A549 (cell line): ENCODE results near the gene TBC1D8. TPM values are rescaled to one million over a fixed set of nuclear protein-coding genes. Genes with fewer than 3 reads are reported as not detected.

Source experiments
- ATAC-seq, 2 experiments: fragments of 200-7000 bp in 1 of 2; fragments of >200 bp in 1 of 2; cut with Nextera tagmentation in 1 of 2; cut with Tn5 transposase in 1 of 2; 3 replicates each; pipeline versions ENCODE4 v1.8.0 to v1.9.1; 2018 to 2020; ENCODE audit warnings: mild to moderate bottlenecking in 1 of 2, moderate library complexity in 1 of 2
- CTCF ChIA-PET: fragments of 300-600 bp; sonication (Branson Sonifier 250); formaldehyde crosslinking; extraction: SDS; loops from one replicate; lab custom pipeline; 2021; ENCODE audit warnings: antibody characterized with exemption, inconsistent platforms; lab: Yijun Ruan, JAX
- POLR2A ChIA-PET: fragments of 350-600 bp; formaldehyde crosslinking; extraction: SDS; loops from one replicate; lab custom pipeline; 2021; ENCODE audit warnings: antibody characterized with exemption, inconsistent platforms; lab: Yijun Ruan, JAX
- DNase-seq, 2 experiments: peaks; one replicate each; pipeline versions ENCODE4 v3.0.0 to v3.0.0-alpha.2; 2011 to 2016; ENCODE audit warnings: low read depth in 1 of 2, low spot score in 1 of 2
- FAIRE-seq: peaks from 2 replicates; lab custom pipeline; 2011; peaks lifted over from hg19 to GRCh38; lab: Jason Lieb, UNC
- H3K27ac ChIP-seq, 2 experiments: fragments of >200 bp; sonication (Bioruptor Twin); formaldehyde crosslinking; 3 replicates each; pipeline ENCODE4 v1.5.1; 2016 to 2017
- H3K4me1 ChIP-seq: fragments of >200 bp; sonication (Bioruptor Twin); formaldehyde crosslinking; 3 replicates; pipeline ENCODE4 v1.6.1; 2016
- H3K4me2 ChIP-seq: fragments of >200 bp; sonication (Bioruptor Twin); formaldehyde crosslinking; 3 replicates; pipeline ENCODE4 v1.6.1; 2016
- H3K4me3 ChIP-seq: fragments of >200 bp; sonication (Bioruptor Twin); formaldehyde crosslinking; 3 replicates; pipeline ENCODE4 v1.5.1; 2016
- H3K9me3 ChIP-seq: fragments of >200 bp; sonication (Bioruptor Twin); formaldehyde crosslinking; 3 replicates; pipeline ENCODE4 v1.6.1; 2016
- BHLHE40 ChIP-seq: IDR thresholded peaks from 2 replicates; pipeline ENCODE4 v1.6.1; 2012; ENCODE audit warnings: low read depth, low read length, inconsistent platforms
- ESRRA ChIP-seq: fragments of 150-350 bp; IDR thresholded peaks from 2 replicates; pipeline ENCODE4 v1.6.1; 2014; ENCODE audit warnings: mild to moderate bottlenecking, low read length, borderline replicate concordance
- JUN ChIP-seq, 2 experiments: fragments of >200 bp; sonication (Bioruptor Twin); formaldehyde crosslinking; IDR thresholded peaks; 2 replicates in 1 of 2; 3 replicates in 1 of 2; pipeline ENCODE4 v1.6.1; 2016 to 2017
- JUNB ChIP-seq: fragments of >200 bp; sonication (Bioruptor Twin); formaldehyde crosslinking; IDR thresholded peaks from 2 replicates; pipeline ENCODE4 v1.6.1; 2016
- NPAS2 ChIP-seq: fragments of 250-450 bp; sonication (Bioruptor Pico); IDR thresholded peaks from 2 replicates; pipeline ENCODE4 v1.8.0; 2022; ENCODE audit warnings: mild to moderate bottlenecking, moderate library complexity, borderline replicate concordance
- NR3C1 ChIP-seq: fragments of >200 bp; sonication (Bioruptor Twin); formaldehyde crosslinking; IDR thresholded peaks from 3 replicates; pipeline ENCODE4 v1.6.1; 2017
- POLR2A ChIP-seq: IDR thresholded peaks from 2 replicates; pipeline ENCODE4 v1.6.1; 2012; ENCODE audit warnings: mild to moderate bottlenecking, low read length
- POLR2AphosphoS2 ChIP-seq: conservative IDR thresholded peaks from 2 replicates; pipeline ENCODE4 v1.6.1; 2012; ENCODE audit warnings: low read length, improper control_type of control experiment, inconsistent platforms
- RCOR1 ChIP-seq: fragments of 150-350 bp; IDR thresholded peaks from 2 replicates; pipeline ENCODE4 v1.6.1; 2014; ENCODE audit warnings: antibody characterized with exemption, low read length, low read depth
- RFX5 ChIP-seq: fragments of 450-650 bp; IDR thresholded peaks from 2 replicates; pipeline ENCODE4 v1.7.1; 2014; ENCODE audit warnings: antibody characterized with exemption, mild to moderate bottlenecking, moderate library complexity
- RNF2 ChIP-seq: fragments of 200-600 bp; sonication (generic); IDR thresholded peaks from 2 replicates; pipeline ENCODE4 v1.6.1; 2016; ENCODE audit warnings: low read depth, mild to moderate bottlenecking, antibody characterized with exemption, moderate library complexity, borderline replicate concordance
- SREBF2 ChIP-seq: fragments of 450-650 bp; IDR thresholded peaks from 2 replicates; pipeline ENCODE4 v1.6.1; 2014; ENCODE audit warnings: mild to moderate bottlenecking, moderate library complexity
- TFCP2L1 ChIP-seq: fragments of 250-450 bp; sonication (Bioruptor Pico); IDR thresholded peaks from 2 replicates; pipeline ENCODE4 v1.5.0; 2021; ENCODE audit warnings: mild to moderate bottlenecking
- ZFP36 ChIP-seq: fragments of 450-650 bp; IDR thresholded peaks from 2 replicates; pipeline ENCODE4 v1.6.1; 2014; ENCODE audit warnings: borderline replicate concordance; ENCODE audit not compliant: partially characterized antibody
- WGBS: methylation state at CpG from one replicate; pipeline ENCODE4 v1.1.6; 2017; ENCODE audit errors: missing lambda C conversion rate; 5-methylcytosine and 5-hydroxymethylcytosine counted together
- polyA plus RNA-seq, 4 experiments: library from polyadenylated mRNA; depleted of rRNA in 3 of 4; stranded (reverse); fragments of >200 nt; fragmentation: RNase III in 1 of 4; extraction: RNeasy Plus Mini Kit Qiagen cat#74134 plus additional on column Dnase treatment in 1 of 4; gene quantifications; 2 replicates in 3 of 4; 3 replicates in 1 of 4; pipeline ENCODE4 v1.2.3, GENCODE V29; 2011 to 2017
- TF ChIP-seq, protein P1 (sequence below): fragments of 450-650 bp; IDR thresholded peaks from 2 replicates; pipeline ENCODE4 v1.6.1; 2014; ENCODE audit warnings: antibody characterized with exemption
- TF ChIP-seq, protein P2 (sequence below): fragments of >200 bp; sonication (Bioruptor Twin); formaldehyde crosslinking; IDR thresholded peaks from 3 replicates; pipeline ENCODE4 v1.6.1; 2016
- TF ChIP-seq, protein P3 (sequence below): fragments of 200-600 bp; sonication (generic); IDR thresholded peaks from 2 replicates; pipeline ENCODE4 v1.6.1; 2016; ENCODE audit warnings: antibody characterized with exemption, mild to moderate bottlenecking, moderate library complexity
- TF ChIP-seq, protein P4 (sequence below): fragments of >200 bp; sonication (Bioruptor Twin); formaldehyde crosslinking; IDR thresholded peaks from 3 replicates; pipeline ENCODE4 v1.5.1; 2016

Gene TBC1D8
- polyA plus RNA-seq, 2 of the 4 experiments (the other 2 are of a cell fraction) = 35.3 to 107 TPM

DNA sequence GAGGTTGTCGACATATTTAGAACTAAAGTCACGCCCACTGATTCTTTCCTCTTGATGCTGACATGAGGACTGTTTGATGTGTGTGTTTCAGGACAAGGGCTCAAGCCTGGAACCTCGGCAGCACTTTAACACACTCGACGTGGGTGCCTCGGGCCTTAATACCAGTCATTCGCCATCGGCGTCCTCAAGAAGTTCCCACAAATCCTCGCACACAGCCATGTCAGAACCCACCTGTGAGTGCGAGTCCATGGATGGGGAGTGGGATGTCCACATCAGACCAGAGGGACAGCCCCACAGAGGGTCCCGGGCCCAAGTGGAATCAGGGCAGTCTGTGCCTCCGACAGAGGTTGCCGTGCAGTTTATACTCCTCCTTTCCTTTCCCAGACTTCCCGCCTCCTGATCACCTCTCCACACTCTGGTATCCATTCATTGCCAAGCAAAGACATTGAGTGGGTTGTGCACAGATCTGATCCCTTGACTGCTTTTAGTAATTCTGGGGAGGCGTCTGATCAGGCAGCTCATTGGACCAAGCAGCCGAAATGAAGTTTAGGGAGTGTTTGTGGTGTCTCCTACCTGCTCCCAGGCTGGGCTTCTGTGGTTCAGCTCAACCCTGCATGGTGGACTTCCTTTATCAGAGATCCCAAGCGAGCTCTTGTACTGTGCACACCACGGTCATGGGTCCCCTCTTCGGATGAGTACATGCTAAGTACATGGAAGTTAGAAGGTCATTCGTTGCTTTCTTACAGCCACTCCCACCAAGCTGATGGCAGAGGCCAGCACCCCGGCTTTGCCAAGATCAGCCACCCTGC lies 176.3 kb downstream of the TBC1D8 start:
- no peak overlapping the region for H3K4me2 ChIP-seq
- ATAC-seq = no peak
- H3K4me1 ChIP-seq = no peaks in the 10 kb centered on the region
- ChIA-PET CTCF (interaction anchor here (0.6 to 1.2 kb wide), 3 partner anchors 11 to 365 kb away, joined by 3 to 5 read pairs (median 3); no protein-coding TSS in a partner anchor), POLR2A (no interaction called here)
- no peak for TF ChIP-seq JUN (IDR thresholded peaks at IDR 0.05)
- WGBS = 86% methylated on average over 22 of the region's 22 CpGs
- H3K4me3 ChIP-seq = no peak overlapping the region
- DNase-seq = no peak
- FAIRE-seq = no peak
- no peaks in the 10 kb centered on the region for H3K9me3 ChIP-seq
- H3K27ac ChIP-seq = no peak overlapping the region

DNA sequence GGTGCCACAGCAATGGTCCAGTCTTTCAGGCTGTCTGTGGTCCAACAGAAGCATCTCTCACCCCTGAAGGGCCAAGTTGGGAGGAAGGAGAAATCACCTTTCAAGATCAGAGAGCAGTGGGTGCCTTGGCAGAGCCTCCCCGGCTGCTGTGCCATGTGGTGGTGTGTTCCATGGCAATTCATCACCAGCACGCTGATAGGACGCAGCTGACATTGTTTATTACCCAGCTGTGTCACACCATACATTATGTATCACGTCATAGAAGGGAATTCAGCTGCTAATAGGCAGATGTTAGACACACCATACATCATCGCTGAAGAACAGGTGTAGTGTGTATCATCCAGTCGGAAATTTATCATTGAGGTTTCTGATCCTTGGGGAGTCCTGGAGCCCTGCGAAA lies 178.7 kb downstream of the TBC1D8 start:
- ChIA-PET POLR2A (no interaction called here), CTCF (interaction anchor here (0.9 to 1.2 kb wide), 4 partner anchors 8 to 366 kb away, joined by 3 to 6 read pairs (median 3); no protein-coding TSS in a partner anchor)
- TF ChIP-seq TFCP2L1 (CRISPR knock-in tag) (no peak), JUNB (no peak), BHLHE40 (no peak), RNF2 (no peak), RCOR1 (no peak), RFX5 (no peak)
- TF ChIP-seq, protein P1, sequence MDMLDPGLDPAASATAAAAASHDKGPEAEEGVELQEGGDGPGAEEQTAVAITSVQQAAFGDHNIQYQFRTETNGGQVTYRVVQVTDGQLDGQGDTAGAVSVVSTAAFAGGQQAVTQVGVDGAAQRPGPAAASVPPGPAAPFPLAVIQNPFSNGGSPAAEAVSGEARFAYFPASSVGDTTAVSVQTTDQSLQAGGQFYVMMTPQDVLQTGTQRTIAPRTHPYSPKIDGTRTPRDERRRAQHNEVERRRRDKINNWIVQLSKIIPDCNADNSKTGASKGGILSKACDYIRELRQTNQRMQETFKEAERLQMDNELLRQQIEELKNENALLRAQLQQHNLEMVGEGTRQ = no peak
- no peak overlapping the region for H3K4me3 ChIP-seq
- FAIRE-seq = no peak
- H3K4me2 ChIP-seq = no peak overlapping the region
- WGBS = 94% methylated on average over 7 of the region's 7 CpGs
- no peak overlapping the region for H3K27ac ChIP-seq
- no peak for DNase-seq
- no peak for ATAC-seq
- H3K4me1 ChIP-seq = no peaks in the 10 kb centered on the region
- H3K9me3 ChIP-seq = no peaks in the 10 kb centered on the region

DNA sequence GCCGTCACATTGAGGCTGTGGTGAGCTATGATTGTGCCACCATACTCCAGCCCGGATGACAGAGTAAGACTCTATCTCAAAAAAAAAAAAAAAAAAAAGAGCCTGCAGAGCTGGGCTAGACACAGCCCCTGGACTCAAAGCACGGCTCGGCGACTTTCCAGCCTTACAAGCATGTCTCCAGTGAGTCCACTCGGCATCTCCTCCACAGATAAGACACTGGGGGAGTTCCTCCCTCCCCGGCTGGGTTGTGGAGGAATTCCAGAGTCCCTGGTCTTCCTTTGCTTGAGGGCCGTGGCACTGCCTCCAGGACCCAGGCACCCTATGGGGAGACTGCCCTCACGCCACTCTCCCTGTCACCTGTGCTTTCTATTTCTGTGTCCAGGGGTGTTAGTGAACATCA lies 180.0 kb downstream of the TBC1D8 start:
- CTCF ChIA-PET = interaction anchor here (1.2 kb wide), 1 partner anchor 365 kb away, joined by 6 read pairs; no protein-coding TSS in a partner anchor
- no peak for FAIRE-seq
- TF ChIP-seq ZFP36 (no peak), ESRRA (no peak), POLR2AphosphoS2 (no peak), NPAS2 (CRISPR knock-in tag) (no peak), NR3C1 (no peak), JUN (IDR thresholded peaks at IDR 0.05) (no peak), SREBF2 (no peak), POLR2A (no peak)
- TF ChIP-seq, protein P2, sequence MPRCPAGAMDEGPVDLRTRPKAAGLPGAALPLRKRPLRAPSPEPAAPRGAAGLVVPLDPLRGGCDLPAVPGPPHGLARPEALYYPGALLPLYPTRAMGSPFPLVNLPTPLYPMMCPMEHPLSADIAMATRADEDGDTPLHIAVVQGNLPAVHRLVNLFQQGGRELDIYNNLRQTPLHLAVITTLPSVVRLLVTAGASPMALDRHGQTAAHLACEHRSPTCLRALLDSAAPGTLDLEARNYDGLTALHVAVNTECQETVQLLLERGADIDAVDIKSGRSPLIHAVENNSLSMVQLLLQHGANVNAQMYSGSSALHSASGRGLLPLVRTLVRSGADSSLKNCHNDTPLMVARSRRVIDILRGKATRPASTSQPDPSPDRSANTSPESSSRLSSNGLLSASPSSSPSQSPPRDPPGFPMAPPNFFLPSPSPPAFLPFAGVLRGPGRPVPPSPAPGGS = no peak
- TF ChIP-seq, protein P3, sequence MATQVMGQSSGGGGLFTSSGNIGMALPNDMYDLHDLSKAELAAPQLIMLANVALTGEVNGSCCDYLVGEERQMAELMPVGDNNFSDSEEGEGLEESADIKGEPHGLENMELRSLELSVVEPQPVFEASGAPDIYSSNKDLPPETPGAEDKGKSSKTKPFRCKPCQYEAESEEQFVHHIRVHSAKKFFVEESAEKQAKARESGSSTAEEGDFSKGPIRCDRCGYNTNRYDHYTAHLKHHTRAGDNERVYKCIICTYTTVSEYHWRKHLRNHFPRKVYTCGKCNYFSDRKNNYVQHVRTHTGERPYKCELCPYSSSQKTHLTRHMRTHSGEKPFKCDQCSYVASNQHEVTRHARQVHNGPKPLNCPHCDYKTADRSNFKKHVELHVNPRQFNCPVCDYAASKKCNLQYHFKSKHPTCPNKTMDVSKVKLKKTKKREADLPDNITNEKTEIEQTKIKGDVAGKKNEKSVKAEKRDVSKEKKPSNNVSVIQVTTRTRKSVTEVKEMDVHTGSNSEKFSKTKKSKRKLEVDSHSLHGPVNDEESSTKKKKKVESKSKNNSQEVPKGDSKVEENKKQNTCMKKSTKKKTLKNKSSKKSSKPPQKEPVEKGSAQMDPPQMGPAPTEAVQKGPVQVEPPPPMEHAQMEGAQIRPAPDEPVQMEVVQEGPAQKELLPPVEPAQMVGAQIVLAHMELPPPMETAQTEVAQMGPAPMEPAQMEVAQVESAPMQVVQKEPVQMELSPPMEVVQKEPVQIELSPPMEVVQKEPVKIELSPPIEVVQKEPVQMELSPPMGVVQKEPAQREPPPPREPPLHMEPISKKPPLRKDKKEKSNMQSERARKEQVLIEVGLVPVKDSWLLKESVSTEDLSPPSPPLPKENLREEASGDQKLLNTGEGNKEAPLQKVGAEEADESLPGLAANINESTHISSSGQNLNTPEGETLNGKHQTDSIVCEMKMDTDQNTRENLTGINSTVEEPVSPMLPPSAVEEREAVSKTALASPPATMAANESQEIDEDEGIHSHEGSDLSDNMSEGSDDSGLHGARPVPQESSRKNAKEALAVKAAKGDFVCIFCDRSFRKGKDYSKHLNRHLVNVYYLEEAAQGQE = no peak
- TF ChIP-seq, protein P4, sequence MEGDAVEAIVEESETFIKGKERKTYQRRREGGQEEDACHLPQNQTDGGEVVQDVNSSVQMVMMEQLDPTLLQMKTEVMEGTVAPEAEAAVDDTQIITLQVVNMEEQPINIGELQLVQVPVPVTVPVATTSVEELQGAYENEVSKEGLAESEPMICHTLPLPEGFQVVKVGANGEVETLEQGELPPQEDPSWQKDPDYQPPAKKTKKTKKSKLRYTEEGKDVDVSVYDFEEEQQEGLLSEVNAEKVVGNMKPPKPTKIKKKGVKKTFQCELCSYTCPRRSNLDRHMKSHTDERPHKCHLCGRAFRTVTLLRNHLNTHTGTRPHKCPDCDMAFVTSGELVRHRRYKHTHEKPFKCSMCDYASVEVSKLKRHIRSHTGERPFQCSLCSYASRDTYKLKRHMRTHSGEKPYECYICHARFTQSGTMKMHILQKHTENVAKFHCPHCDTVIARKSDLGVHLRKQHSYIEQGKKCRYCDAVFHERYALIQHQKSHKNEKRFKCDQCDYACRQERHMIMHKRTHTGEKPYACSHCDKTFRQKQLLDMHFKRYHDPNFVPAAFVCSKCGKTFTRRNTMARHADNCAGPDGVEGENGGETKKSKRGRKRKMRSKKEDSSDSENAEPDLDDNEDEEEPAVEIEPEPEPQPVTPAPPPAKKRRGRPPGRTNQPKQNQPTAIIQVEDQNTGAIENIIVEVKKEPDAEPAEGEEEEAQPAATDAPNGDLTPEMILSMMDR = no peak
- TF ChIP-seq, all 56 proteins: peak for 0
- Histone ChIP-seq H3K27ac (no peak overlapping the region), H3K4me3 (no peak overlapping the region), H3K4me2 (no peak overlapping the region), H3K9me3 (no peaks in the 10 kb centered on the region), H3K4me1 (no peaks in the 10 kb centered on the region)
- DNase-seq = no peak
- 94% methylated on average over 9 of the region's 9 CpGs for WGBS
- POLR2A ChIA-PET = interaction anchor here (0.7 kb wide), 1 partner anchor 85 kb away, joined by 4 read pairs; no protein-coding TSS in a partner anchor
- no peak for ATAC-seq
